Fibroblast of lung (primary cell): ENCODE data around the gene ZNF862.

Experiments
- EZH2 ChIP-seq: IDR thresholded peaks from 2 replicates; pipeline ENCODE4 v1.5.1; 2012; ENCODE audit warnings: low read length, control low read depth, mild to moderate bottlenecking; ENCODE audit errors: missing control alignments
- TF ChIP-seq, protein P1 (sequence below), 2 donors: IDR thresholded peaks in 1 of 2; conservative IDR thresholded peaks in 1 of 2; 1 replicate in 1 of 2; 2 replicates in 1 of 2; pipeline ENCODE4 v1.5.1; 2011 to 2012; ENCODE audit warnings: low read length in 2 of 2, control low read depth in 1 of 2, inconsistent platforms in 1 of 2, low read depth in 1 of 2, mild to moderate bottlenecking in 1 of 2

DNA sequence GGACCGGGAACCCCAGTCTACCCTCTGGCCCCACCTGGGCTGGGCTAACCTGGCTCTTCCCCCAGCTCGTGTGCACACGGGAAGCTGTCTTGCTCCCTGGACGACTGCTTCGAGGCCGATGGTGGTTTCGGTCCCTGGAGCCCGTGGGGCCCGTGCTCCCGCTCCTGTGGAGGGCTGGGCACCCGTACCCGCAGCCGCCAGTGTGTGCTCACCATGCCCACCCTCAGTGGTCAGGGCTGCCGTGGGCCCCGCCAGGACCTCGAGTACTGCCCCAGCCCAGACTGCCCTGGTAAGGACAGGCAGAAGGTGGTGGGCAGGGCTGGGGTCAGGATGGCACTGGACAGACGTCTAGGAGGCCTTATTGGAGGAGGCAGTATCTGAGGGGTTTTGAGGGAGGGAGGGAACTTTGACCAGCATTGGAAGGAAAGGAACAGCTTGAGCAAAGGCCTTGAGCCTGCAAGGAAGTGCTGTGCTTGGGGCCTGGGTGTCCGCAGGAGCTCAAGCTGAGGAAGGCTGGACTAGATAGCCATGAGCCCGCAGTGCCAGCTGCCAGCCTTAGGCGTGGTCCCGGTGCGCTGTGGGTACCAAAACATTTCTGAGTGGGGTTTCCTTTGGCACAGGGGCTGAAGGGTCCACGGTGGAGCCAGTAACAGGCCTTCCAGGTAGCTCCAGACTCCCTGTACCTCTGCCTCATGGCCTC is 20.2 kb upstream of the ZNF862 start:
- TF ChIP-seq, protein P1, sequence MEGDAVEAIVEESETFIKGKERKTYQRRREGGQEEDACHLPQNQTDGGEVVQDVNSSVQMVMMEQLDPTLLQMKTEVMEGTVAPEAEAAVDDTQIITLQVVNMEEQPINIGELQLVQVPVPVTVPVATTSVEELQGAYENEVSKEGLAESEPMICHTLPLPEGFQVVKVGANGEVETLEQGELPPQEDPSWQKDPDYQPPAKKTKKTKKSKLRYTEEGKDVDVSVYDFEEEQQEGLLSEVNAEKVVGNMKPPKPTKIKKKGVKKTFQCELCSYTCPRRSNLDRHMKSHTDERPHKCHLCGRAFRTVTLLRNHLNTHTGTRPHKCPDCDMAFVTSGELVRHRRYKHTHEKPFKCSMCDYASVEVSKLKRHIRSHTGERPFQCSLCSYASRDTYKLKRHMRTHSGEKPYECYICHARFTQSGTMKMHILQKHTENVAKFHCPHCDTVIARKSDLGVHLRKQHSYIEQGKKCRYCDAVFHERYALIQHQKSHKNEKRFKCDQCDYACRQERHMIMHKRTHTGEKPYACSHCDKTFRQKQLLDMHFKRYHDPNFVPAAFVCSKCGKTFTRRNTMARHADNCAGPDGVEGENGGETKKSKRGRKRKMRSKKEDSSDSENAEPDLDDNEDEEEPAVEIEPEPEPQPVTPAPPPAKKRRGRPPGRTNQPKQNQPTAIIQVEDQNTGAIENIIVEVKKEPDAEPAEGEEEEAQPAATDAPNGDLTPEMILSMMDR (conservative IDR thresholded peaks at IDR 0.05 in 1 of 2, IDR thresholded peaks at IDR 0.05 in 1 of 2; ENCODE audit: low read depth in 1 of 2, low read length in 2 of 2) = no peak
- TF ChIP-seq EZH2 = no peak
